NCI-H2196 treated with DMSO at 0.1 percent for 48 hours (cell line): ENCODE data around the gene TMEM247.

Experiments used
- DNase-seq: peaks from one replicate; lab custom pipeline; 2025; ENCODE audit not compliant: unreplicated experiment; lab: John Stamatoyannopoulos, UW

Gene TMEM247

GRCh38 chr2:46479265-46479664, at the start of gene TMEM247:
Gene TMEM247 (plus strand): TSS chr2:46479565.
- DNase-seq = no peak

GRCh38 chr2:46430413-46430812, 49.0 kb upstream of the TMEM247 start:
- DNase-seq = no peak

GRCh38 chr2:46430992-46431391, 48.4 kb upstream of the TMEM247 start:
- DNase-seq = no peak

- no peak for DNase-seq
These were observed 47.7 kb upstream of the TMEM247 start for GRCh38 chr2:46431481-46432235.

- DNase-seq = no peak
These were observed 44.5 kb upstream of the TMEM247 start for GRCh38 chr2:46434851-46435273.

GRCh38 chr2:46435353-46435752, 44.0 kb upstream of the TMEM247 start:
- no peak for DNase-seq

GRCh38 chr2:46435796-46436360, 43.5 kb upstream of the TMEM247 start:
- no peak for DNase-seq

GRCh38 chr2:46436800-46437199, 42.6 kb upstream of the TMEM247 start:
- no peak for DNase-seq

GRCh38 chr2:46438102-46438501, 41.3 kb upstream of the TMEM247 start:
- DNase-seq = no peak

- DNase-seq = no peak
These were observed 40.6 kb upstream of the TMEM247 start for GRCh38 chr2:46438794-46439193.

GRCh38 chr2:46439582-46439981, 39.8 kb upstream of the TMEM247 start:
- DNase-seq = no peak

GRCh38 chr2:46441838-46442712, 37.3 kb upstream of the TMEM247 start:
- no peak for DNase-seq

GRCh38 chr2:46444732-46445131, 34.6 kb upstream of the TMEM247 start:
- DNase-seq = no peak

- DNase-seq = no peak
These were observed 33.8 kb upstream of the TMEM247 start for GRCh38 chr2:46445556-46445955.

GRCh38 chr2:46446871-46447568, 32.3 kb upstream of the TMEM247 start:
- no peak for DNase-seq

- DNase-seq = no peak
These were observed 31.7 kb upstream of the TMEM247 start for GRCh38 chr2:46447649-46448048.

- no peak for DNase-seq
These were observed 31.3 kb upstream of the TMEM247 start for GRCh38 chr2:46448111-46448510.

- no peak for DNase-seq
These were observed 30.7 kb upstream of the TMEM247 start for GRCh38 chr2:46448641-46449040.

GRCh38 chr2:46449700-46450099, 29.7 kb upstream of the TMEM247 start:
- no peak for DNase-seq

- no peak for DNase-seq
These were observed 28.1 kb upstream of the TMEM247 start for GRCh38 chr2:46451131-46451711.

GRCh38 chr2:46456789-46457188, 22.6 kb upstream of the TMEM247 start:
- DNase-seq = no peak
